HCT116 (cell line): ENCODE data around the gene NDOR1. TPM values are rescaled to one million over a fixed set of nuclear protein-coding genes. Genes with fewer than 3 reads are reported as not detected.

Experiments
- ATAC-seq: fragments of 200-7000 bp; cut with Tn5 transposase; 2 replicates; pipeline ENCODE4 v1.9.1; 2020; ENCODE audit warnings: mild to moderate bottlenecking, moderate library complexity
- BruUV-seq: library from RNA; stranded (reverse); fragments of 400-500 nt; replicated peaks from 2 replicates; lab custom pipeline; 2021; lab: Mats Ljungman, UMichigan
- CTCF ChIA-PET: fragments of 300-600 bp; sonication (Branson Sonifier 250); formaldehyde crosslinking; loops from one replicate; lab custom pipeline; 2021; ENCODE audit warnings: antibody characterized with exemption; lab: Charles Lee
- POLR2A ChIA-PET: fragments of 300-600, 350-600 bp; sonication (Branson Sonifier 250); formaldehyde crosslinking; loops from one replicate; lab custom pipeline; 2021; ENCODE audit warnings: antibody characterized with exemption; lab: Charles Lee
- RAD21 ChIA-PET, 2 experiments: fragments of 300-600 bp; sonication (Branson Sonifier 250); formaldehyde crosslinking; loops; one replicate each; lab custom pipeline; 2023; ENCODE audit warnings: low total read pairs in 2 of 2; ENCODE audit not compliant: uncharacterized antibody in 2 of 2, unreplicated experiment in 2 of 2, low non-redundant PET in 1 of 2; lab: Charles Lee
- DNase-seq: peaks from one replicate; pipeline ENCODE4 v3.0.0-alpha.2; 2010; ENCODE audit warnings: low read depth, low spot score
- H2AFZ ChIP-seq: fragments of 200-600 bp; shearing (Covaris generic), sonication (generic); 2 replicates; pipeline ENCODE4 v1.6.1; 2017; ENCODE audit warnings: low read depth, mixed run types, mixed read lengths, antibody characterized with exemption, low read length; ENCODE audit not compliant: poor library complexity, severe bottlenecking
- H3K27ac ChIP-seq: 2 replicates; pipeline ENCODE4 v1.5.1; 2012; ENCODE audit warnings: low read depth, low read length
- H3K27me3 ChIP-seq: fragments of 200-600 bp; sonication (generic); 2 replicates; pipeline ENCODE4 v1.6.1; 2016; ENCODE audit warnings: mixed run types, low read length, mixed read lengths; ENCODE audit not compliant: insufficient read depth
- H3K36me3 ChIP-seq, 2 experiments: fragments of 200-500 bp in 1 of 2; fragments of 200-600 bp in 1 of 2; sonication (Bioruptor generic) in 1 of 2; sonication (generic) in 1 of 2; 2 replicates each; pipeline versions ENCODE4 v1.5.1 to v1.6.1; 2014 to 2016; ENCODE audit warnings: low read length in 2 of 2, inconsistent platforms in 1 of 2, mixed read lengths in 1 of 2, mixed run types in 1 of 2; ENCODE audit not compliant: insufficient read depth in 2 of 2, control insufficient read depth in 1 of 2
- H3K4me1 ChIP-seq, 2 experiments: fragments of 200-600 bp in 1 of 2; sonication (generic) in 1 of 2; 2 replicates each; pipeline versions ENCODE4 v1.5.1 to v1.6.1; 2012 to 2017; ENCODE audit warnings: low read length in 2 of 2, inconsistent platforms in 1 of 2, mild to moderate bottlenecking in 1 of 2, mixed read lengths in 1 of 2, mixed run types in 1 of 2, moderate library complexity in 1 of 2; ENCODE audit not compliant: insufficient read depth in 2 of 2, control insufficient read depth in 1 of 2
- H3K4me2 ChIP-seq: fragments of 200-600 bp; sonication (generic); 2 replicates; pipeline ENCODE4 v1.6.1; 2017; ENCODE audit warnings: mixed run types, low read length, mixed read lengths
- H3K4me3 ChIP-seq, 2 experiments: fragments of 200-600 bp in 1 of 2; sonication (generic) in 1 of 2; replicated peaks in 1 of 2; 2 replicates each; pipeline ENCODE4 v1.5.1; 2011 to 2016; ENCODE audit warnings: low read length in 2 of 2, control low read depth in 1 of 2, low read depth in 1 of 2, mild to moderate bottlenecking in 1 of 2, mixed read lengths in 1 of 2, mixed run types in 1 of 2
- H3K79me2 ChIP-seq: fragments of 200-600 bp; sonication (generic); 2 replicates; pipeline ENCODE4 v1.6.1; 2017; ENCODE audit warnings: mild to moderate bottlenecking, mixed run types, low read length, moderate library complexity, mixed read lengths; ENCODE audit not compliant: insufficient read depth
- H3K9ac ChIP-seq: fragments of 200-600 bp; sonication (generic); 2 replicates; pipeline ENCODE4 v1.6.1; 2016; ENCODE audit warnings: low read length, mixed read lengths
- H3K9me2 ChIP-seq: fragments of 200-600 bp; sonication (generic), shearing (Covaris generic); 2 replicates; pipeline ENCODE4 v1.6.1; 2017; ENCODE audit warnings: mixed run types, mild to moderate bottlenecking, moderate library complexity; ENCODE audit not compliant: insufficient read depth
- H3K9me3 ChIP-seq, 2 experiments: fragments of 200-500 bp in 1 of 2; fragments of 200-600 bp in 1 of 2; sonication (Bioruptor generic) in 1 of 2; sonication (generic) in 1 of 2; 2 replicates each; pipeline ENCODE4 v1.6.1; 2014 to 2017; ENCODE audit warnings: low read length in 2 of 2, mixed read lengths in 2 of 2, inconsistent platforms in 1 of 2, low read depth in 1 of 2, mild to moderate bottlenecking in 1 of 2, mixed run types in 1 of 2, moderate library complexity in 1 of 2; ENCODE audit not compliant: control insufficient read depth in 1 of 2, insufficient read depth in 1 of 2
- H4K20me1 ChIP-seq: fragments of 200-600 bp; sonication (generic), shearing (Covaris generic); 2 replicates; pipeline ENCODE4 v1.6.1; 2017; ENCODE audit warnings: mixed run types, mild to moderate bottlenecking, moderate library complexity; ENCODE audit not compliant: insufficient read depth
- ATF3 ChIP-seq: IDR thresholded peaks from 2 replicates; pipeline ENCODE4 v1.6.1; 2012
- CBX3 ChIP-seq: IDR thresholded peaks from 2 replicates; pipeline ENCODE4 v1.6.1; 2012; ENCODE audit warnings: low read depth
- CEBPB ChIP-seq: IDR thresholded peaks from 2 replicates; pipeline ENCODE4 v1.6.1; 2012; ENCODE audit warnings: low read depth
- EGR1 ChIP-seq: IDR thresholded peaks from 2 replicates; pipeline ENCODE4 v1.6.1; 2012; ENCODE audit warnings: low read depth
- EZH2phosphoT487 ChIP-seq: fragments of 200-600 bp; IDR thresholded peaks from 2 replicates; pipeline ENCODE4 v1.6.1; 2018; ENCODE audit warnings: antibody characterized with exemption, borderline replicate concordance
- FOSL1 ChIP-seq: IDR thresholded peaks from 2 replicates; pipeline ENCODE4 v1.6.1; 2012; ENCODE audit warnings: low read depth
- JUND ChIP-seq: IDR thresholded peaks from 2 replicates; pipeline ENCODE4 v1.6.1; 2012
- MAX ChIP-seq: IDR thresholded peaks from 2 replicates; pipeline ENCODE4 v1.6.1; 2012
- POLR2A ChIP-seq: IDR thresholded peaks from 2 replicates; pipeline ENCODE4 v1.7.0; 2011; ENCODE audit warnings: borderline replicate concordance; ENCODE audit not compliant: insufficient read depth, insufficient read length; ENCODE audit errors: extremely low read depth
- SRF ChIP-seq: IDR thresholded peaks from 2 replicates; pipeline ENCODE4 v1.6.1; 2012; ENCODE audit warnings: low read depth
- TCF7L2 ChIP-seq: IDR thresholded peaks from 2 replicates; pipeline ENCODE4 v1.7.0; 2011; ENCODE audit warnings: borderline replicate concordance, inconsistent platforms; ENCODE audit not compliant: insufficient read depth, insufficient read length; ENCODE audit errors: extremely low read depth
- YY1 ChIP-seq: IDR thresholded peaks from 2 replicates; pipeline ENCODE4 v1.6.1; 2011; ENCODE audit warnings: low read length, low read depth, moderate library complexity, mild to moderate bottlenecking; ENCODE audit not compliant: insufficient replicate concordance; ENCODE audit errors: extremely low read depth
- ZFX ChIP-seq: fragments of 450-650 bp; IDR thresholded peaks from 2 replicates; pipeline ENCODE4 v1.6.1; 2017
- ZNF274 ChIP-seq: fragments of 200-500 bp; sonication (Bioruptor generic); IDR thresholded peaks from 2 replicates; pipeline ENCODE4 v1.6.1; 2014; ENCODE audit warnings: mild to moderate bottlenecking, low read depth, low read length, inconsistent platforms
- intact Hi-C: fragments of 100-400 bp; cut with micrococcal nuclease; formaldehyde crosslinking; loops from 2 replicates; pipeline ENCODE4 v1.10.0; 2022
- total RNA-seq: library from RNA; stranded (reverse); gene quantifications from one replicate; pipeline ENCODE4 v1.2.1, GENCODE V29; 2021; ENCODE audit not compliant: unreplicated experiment
- TF ChIP-seq, protein P1 (sequence below): IDR thresholded peaks from 2 replicates; pipeline ENCODE4 v1.6.1; 2011; ENCODE audit warnings: mild to moderate bottlenecking, low read length, moderate library complexity; ENCODE audit not compliant: insufficient replicate concordance; ENCODE audit errors: extremely low read depth
- TF ChIP-seq, protein P2 (sequence below), 3 experiments: fragments of 200-600 bp in 1 of 3; sonication (generic) in 1 of 3; IDR thresholded peaks in 2 of 3; conservative IDR thresholded peaks in 1 of 3; 2 replicates each; pipeline ENCODE4 v1.5.1; 2012 to 2017; ENCODE audit warnings: low read depth in 2 of 3, low read length in 2 of 3, antibody characterized with exemption in 1 of 3, borderline replicate concordance in 1 of 3, control low read depth in 1 of 3, mild to moderate bottlenecking in 1 of 3, mixed read lengths in 1 of 3, mixed run types in 1 of 3, moderate library complexity in 1 of 3; ENCODE audit not compliant: insufficient read depth in 1 of 3
- TF ChIP-seq, protein P3 (sequence below): IDR thresholded peaks from 2 replicates; pipeline ENCODE4 v1.6.1; 2012; ENCODE audit warnings: low read depth

The NDOR1 gene
- total RNA-seq, 1 experiment from 2014 or later = 28.4 TPM

DNA sequence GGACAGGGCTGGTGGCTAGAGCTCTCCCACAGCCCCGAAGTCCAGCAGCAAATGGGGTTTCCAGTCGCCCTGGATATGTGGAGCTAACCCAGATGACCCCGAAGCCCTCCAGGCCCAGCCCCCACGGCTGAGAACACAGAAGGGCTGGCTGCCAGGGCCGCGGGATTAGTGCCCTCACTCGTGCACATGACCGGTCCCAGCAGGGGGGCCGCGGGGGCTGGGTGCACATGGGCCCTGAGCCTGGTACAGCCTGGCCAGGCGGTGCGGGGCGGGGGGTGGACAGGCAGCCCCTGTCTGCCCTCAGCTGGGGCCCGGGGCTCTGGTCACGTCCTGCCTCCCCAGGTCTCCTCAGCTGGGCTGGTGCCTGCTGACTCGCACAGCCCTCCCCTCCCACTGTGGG is 11.1 kb upstream of the NDOR1 start:
- no TSS peak for BruUV-seq
- Histone ChIP-seq H3K79me2 (peaks cover 27% of the 10 kb centered on the region), H3K9ac (no peak overlapping the region), H3K4me1 (peaks cover 35 to 57% of the 10 kb centered on the region in 2 experiments), H3K27me3 (no peaks in the 10 kb centered on the region), H3K4me3 (no peak overlapping the region), H2AFZ (no peak overlapping the region), H3K36me3 (peaks cover 0 to 6% of the 10 kb centered on the region in 2 experiments; a peak in 1 of 4 replicates), H3K9me2 (no peaks in the 10 kb centered on the region), H3K9me3 (no peaks in the 10 kb centered on the region), H3K27ac (peak overlapping the region; percentile 38; the same call in 1 of the 2 replicates), H3K4me2 (0 out of 2 replicates have a peak overlapping the region, but pooled peaks have one; percentile 37), H4K20me1 (no peaks in the 10 kb centered on the region)
- CTCF ChIA-PET = interaction anchor here (1.2 to 1.7 kb wide), 2 partner anchors 33 to 42 kb away, joined by 3 to 4 read pairs; partner anchors contain the start of gene RNF224
- POLR2A ChIA-PET = interaction anchor here (2.2 kb wide), 1 partner anchor 46 kb away, joined by 6 read pairs; the partner anchor contains the start of gene TUBB4B
- RAD21 ChIA-PET = no interaction called here
- no peak for ATAC-seq
- intact Hi-C loops = no loop called here
- no peak for DNase-seq
- TF ChIP-seq POLR2A (no peak), MAX (no peak), JUND (no peak), ATF3 (no peak), CBX3 (no peak), ZFX (no peak), EZH2phosphoT487 (no peak), SRF (no peak), TCF7L2 (no peak), ZNF274 (no peak), YY1 (no peak), EGR1 (no peak), FOSL1 (no peak), CEBPB (no peak)
- TF ChIP-seq, protein P1, sequence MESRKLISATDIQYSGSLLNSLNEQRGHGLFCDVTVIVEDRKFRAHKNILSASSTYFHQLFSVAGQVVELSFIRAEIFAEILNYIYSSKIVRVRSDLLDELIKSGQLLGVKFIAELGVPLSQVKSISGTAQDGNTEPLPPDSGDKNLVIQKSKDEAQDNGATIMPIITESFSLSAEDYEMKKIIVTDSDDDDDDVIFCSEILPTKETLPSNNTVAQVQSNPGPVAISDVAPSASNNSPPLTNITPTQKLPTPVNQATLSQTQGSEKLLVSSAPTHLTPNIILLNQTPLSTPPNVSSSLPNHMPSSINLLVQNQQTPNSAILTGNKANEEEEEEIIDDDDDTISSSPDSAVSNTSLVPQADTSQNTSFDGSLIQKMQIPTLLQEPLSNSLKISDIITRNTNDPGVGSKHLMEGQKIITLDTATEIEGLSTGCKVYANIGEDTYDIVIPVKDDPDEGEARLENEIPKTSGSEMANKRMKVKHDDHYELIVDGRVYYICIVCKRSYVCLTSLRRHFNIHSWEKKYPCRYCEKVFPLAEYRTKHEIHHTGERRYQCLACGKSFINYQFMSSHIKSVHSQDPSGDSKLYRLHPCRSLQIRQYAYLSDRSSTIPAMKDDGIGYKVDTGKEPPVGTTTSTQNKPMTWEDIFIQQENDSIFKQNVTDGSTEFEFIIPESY = no peak
- TF ChIP-seq, protein P2, sequence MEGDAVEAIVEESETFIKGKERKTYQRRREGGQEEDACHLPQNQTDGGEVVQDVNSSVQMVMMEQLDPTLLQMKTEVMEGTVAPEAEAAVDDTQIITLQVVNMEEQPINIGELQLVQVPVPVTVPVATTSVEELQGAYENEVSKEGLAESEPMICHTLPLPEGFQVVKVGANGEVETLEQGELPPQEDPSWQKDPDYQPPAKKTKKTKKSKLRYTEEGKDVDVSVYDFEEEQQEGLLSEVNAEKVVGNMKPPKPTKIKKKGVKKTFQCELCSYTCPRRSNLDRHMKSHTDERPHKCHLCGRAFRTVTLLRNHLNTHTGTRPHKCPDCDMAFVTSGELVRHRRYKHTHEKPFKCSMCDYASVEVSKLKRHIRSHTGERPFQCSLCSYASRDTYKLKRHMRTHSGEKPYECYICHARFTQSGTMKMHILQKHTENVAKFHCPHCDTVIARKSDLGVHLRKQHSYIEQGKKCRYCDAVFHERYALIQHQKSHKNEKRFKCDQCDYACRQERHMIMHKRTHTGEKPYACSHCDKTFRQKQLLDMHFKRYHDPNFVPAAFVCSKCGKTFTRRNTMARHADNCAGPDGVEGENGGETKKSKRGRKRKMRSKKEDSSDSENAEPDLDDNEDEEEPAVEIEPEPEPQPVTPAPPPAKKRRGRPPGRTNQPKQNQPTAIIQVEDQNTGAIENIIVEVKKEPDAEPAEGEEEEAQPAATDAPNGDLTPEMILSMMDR (IDR thresholded peaks at IDR 0.05 in 2 of 3, conservative IDR thresholded peaks at IDR 0.05 in 1 of 3; ENCODE audit: borderline replicate concordance in 1 of 3, insufficient read depth in 1 of 3, low read depth in 2 of 3, low read length in 2 of 3) = no peak
- TF ChIP-seq, protein P3, sequence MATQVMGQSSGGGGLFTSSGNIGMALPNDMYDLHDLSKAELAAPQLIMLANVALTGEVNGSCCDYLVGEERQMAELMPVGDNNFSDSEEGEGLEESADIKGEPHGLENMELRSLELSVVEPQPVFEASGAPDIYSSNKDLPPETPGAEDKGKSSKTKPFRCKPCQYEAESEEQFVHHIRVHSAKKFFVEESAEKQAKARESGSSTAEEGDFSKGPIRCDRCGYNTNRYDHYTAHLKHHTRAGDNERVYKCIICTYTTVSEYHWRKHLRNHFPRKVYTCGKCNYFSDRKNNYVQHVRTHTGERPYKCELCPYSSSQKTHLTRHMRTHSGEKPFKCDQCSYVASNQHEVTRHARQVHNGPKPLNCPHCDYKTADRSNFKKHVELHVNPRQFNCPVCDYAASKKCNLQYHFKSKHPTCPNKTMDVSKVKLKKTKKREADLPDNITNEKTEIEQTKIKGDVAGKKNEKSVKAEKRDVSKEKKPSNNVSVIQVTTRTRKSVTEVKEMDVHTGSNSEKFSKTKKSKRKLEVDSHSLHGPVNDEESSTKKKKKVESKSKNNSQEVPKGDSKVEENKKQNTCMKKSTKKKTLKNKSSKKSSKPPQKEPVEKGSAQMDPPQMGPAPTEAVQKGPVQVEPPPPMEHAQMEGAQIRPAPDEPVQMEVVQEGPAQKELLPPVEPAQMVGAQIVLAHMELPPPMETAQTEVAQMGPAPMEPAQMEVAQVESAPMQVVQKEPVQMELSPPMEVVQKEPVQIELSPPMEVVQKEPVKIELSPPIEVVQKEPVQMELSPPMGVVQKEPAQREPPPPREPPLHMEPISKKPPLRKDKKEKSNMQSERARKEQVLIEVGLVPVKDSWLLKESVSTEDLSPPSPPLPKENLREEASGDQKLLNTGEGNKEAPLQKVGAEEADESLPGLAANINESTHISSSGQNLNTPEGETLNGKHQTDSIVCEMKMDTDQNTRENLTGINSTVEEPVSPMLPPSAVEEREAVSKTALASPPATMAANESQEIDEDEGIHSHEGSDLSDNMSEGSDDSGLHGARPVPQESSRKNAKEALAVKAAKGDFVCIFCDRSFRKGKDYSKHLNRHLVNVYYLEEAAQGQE = no peak
